ENCODE measurements around the gene LNX1.
A peak's percentile ranks its signal among the peaks of the same experiment; 100 is the strongest.

The LNX1 gene

GRCh38 chr4:53431052-53431451 lies 160.2 kb downstream of the LNX1 start:
- peak; percentile 31; the same call in 1 of the 2 replicates for TF ChIP-seq POLR2AphosphoS5 (IDR thresholded peaks at IDR 0.05; ENCODE audit: low read depth)
- TF ChIP-seq GABPA (IDR thresholded peaks at IDR 0.05; ENCODE audit: low read depth): no peak
- peak in 1 of 2 experiments; percentile 10 for DNase-seq (ENCODE audit: low read depth in 1 of 2, low spot score in 1 of 2)
- Histone ChIP-seq H3K27ac (replicated peaks) (no peak overlapping the region), H3K4me3 (replicated peaks; ENCODE audit: insufficient read depth, low read length) (no peak overlapping the region), H3K27me3 (ENCODE audit: insufficient read depth, poor library complexity, severe bottlenecking) (no peaks in the 10 kb centered on the region)

DNA sequence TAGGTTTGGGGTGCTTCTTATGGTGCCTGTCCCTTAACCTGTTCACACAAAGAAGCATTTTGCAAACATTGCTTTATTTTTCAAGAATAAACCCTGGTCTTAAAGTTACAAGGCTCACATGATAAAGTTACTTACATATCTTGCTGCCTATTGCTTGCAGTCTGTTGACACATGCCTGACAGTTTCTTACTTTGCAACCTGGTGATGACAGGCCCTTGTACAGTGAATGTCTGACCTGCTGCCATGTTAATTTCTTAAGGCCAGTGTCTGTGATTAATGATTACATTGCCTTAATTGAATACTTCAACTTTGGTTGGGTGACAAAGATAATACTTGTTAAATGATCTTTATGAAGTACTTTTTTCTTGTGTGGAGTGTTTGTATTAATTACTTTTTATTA lies 163.9 kb downstream of the LNX1 start:
- no peak overlapping the region for H3K4me3 ChIP-seq (replicated peaks; ENCODE audit: insufficient read depth, low read length)
- H3K27me3 ChIP-seq (ENCODE audit: insufficient read depth, poor library complexity, severe bottlenecking): no peaks in the 10 kb centered on the region
- TF ChIP-seq SPI1 (IDR thresholded peaks at IDR 0.05; ENCODE audit: borderline replicate concordance, low read depth): no peak
- TF ChIP-seq POLR2AphosphoS5 (IDR thresholded peaks at IDR 0.05; ENCODE audit: low read depth): no peak
- TF ChIP-seq, protein P1, sequence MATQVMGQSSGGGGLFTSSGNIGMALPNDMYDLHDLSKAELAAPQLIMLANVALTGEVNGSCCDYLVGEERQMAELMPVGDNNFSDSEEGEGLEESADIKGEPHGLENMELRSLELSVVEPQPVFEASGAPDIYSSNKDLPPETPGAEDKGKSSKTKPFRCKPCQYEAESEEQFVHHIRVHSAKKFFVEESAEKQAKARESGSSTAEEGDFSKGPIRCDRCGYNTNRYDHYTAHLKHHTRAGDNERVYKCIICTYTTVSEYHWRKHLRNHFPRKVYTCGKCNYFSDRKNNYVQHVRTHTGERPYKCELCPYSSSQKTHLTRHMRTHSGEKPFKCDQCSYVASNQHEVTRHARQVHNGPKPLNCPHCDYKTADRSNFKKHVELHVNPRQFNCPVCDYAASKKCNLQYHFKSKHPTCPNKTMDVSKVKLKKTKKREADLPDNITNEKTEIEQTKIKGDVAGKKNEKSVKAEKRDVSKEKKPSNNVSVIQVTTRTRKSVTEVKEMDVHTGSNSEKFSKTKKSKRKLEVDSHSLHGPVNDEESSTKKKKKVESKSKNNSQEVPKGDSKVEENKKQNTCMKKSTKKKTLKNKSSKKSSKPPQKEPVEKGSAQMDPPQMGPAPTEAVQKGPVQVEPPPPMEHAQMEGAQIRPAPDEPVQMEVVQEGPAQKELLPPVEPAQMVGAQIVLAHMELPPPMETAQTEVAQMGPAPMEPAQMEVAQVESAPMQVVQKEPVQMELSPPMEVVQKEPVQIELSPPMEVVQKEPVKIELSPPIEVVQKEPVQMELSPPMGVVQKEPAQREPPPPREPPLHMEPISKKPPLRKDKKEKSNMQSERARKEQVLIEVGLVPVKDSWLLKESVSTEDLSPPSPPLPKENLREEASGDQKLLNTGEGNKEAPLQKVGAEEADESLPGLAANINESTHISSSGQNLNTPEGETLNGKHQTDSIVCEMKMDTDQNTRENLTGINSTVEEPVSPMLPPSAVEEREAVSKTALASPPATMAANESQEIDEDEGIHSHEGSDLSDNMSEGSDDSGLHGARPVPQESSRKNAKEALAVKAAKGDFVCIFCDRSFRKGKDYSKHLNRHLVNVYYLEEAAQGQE (IDR thresholded peaks at IDR 0.05; ENCODE audit: insufficient replicate concordance, low read depth): no peak
- TF ChIP-seq, protein P2, sequence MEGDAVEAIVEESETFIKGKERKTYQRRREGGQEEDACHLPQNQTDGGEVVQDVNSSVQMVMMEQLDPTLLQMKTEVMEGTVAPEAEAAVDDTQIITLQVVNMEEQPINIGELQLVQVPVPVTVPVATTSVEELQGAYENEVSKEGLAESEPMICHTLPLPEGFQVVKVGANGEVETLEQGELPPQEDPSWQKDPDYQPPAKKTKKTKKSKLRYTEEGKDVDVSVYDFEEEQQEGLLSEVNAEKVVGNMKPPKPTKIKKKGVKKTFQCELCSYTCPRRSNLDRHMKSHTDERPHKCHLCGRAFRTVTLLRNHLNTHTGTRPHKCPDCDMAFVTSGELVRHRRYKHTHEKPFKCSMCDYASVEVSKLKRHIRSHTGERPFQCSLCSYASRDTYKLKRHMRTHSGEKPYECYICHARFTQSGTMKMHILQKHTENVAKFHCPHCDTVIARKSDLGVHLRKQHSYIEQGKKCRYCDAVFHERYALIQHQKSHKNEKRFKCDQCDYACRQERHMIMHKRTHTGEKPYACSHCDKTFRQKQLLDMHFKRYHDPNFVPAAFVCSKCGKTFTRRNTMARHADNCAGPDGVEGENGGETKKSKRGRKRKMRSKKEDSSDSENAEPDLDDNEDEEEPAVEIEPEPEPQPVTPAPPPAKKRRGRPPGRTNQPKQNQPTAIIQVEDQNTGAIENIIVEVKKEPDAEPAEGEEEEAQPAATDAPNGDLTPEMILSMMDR (IDR thresholded peaks at IDR 0.05; ENCODE audit: insufficient read depth, low read length): no peak
- no peak for TF ChIP-seq GABPA (IDR thresholded peaks at IDR 0.05; ENCODE audit: low read depth)
- H3K27ac ChIP-seq (replicated peaks): no peak overlapping the region
- DNase-seq (ENCODE audit: low read depth in 1 of 2, low spot score in 1 of 2): no peak

DNA sequence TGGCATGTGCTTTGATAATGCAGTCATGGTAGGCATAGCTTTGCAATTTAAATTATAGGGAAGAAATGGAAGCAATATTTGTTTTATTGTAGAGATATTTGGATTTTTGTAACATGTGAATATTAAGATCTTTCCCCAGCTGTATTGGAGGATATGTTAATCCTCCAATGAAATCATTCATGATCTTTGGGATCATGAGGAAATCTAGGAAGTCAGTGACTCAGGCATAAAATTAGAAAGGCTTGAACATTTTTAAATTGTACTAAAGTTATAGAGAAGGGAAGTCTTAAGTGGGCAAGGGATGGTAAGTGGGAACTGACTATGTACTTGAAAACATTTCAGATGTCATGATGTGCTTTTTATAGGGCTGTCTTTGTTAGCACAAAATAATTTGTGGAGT lies 167.0 kb downstream of the LNX1 start:
- no peaks in the 10 kb centered on the region for H3K27me3 ChIP-seq (ENCODE audit: insufficient read depth, poor library complexity, severe bottlenecking)
- no peak for DNase-seq (ENCODE audit: low read depth in 1 of 2, low spot score in 1 of 2)
- H3K27ac ChIP-seq (replicated peaks): no peak overlapping the region
- TF ChIP-seq, protein P1 (IDR thresholded peaks at IDR 0.05; ENCODE audit: insufficient replicate concordance, low read depth): no peak
- no peak for TF ChIP-seq GABPA (IDR thresholded peaks at IDR 0.05; ENCODE audit: low read depth)
- TF ChIP-seq SPI1 (IDR thresholded peaks at IDR 0.05; ENCODE audit: borderline replicate concordance, low read depth): no peak
- TF ChIP-seq, protein P2 (IDR thresholded peaks at IDR 0.05; ENCODE audit: insufficient read depth, low read length): no peak
- no peak for TF ChIP-seq POLR2AphosphoS5 (IDR thresholded peaks at IDR 0.05; ENCODE audit: low read depth)
- H3K4me3 ChIP-seq (replicated peaks; ENCODE audit: insufficient read depth, low read length): no peak overlapping the region

DNA sequence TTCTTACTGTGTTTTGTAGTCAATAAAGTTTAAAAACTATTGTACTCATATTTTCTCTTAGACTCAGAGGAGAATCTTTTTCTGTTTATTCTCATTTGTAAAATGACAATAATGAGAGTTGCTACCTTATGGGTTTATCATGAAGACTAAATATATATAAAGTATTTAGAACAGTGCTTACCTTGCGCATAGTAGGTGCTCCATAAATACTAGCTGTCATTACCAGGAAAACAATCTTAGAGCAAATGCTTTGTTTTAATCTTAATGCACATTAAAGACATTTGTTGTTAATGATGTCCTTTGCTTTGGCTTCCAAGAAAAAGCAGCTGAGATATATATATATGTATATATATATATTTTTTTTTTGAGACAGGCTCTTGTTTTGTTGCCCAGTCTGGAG lies 168.9 kb downstream of the LNX1 start:
- TF ChIP-seq POLR2AphosphoS5 (IDR thresholded peaks at IDR 0.05; ENCODE audit: low read depth): no peak
- no peak for TF ChIP-seq SPI1 (IDR thresholded peaks at IDR 0.05; ENCODE audit: borderline replicate concordance, low read depth)
- no peak for TF ChIP-seq GABPA (IDR thresholded peaks at IDR 0.05; ENCODE audit: low read depth)
- TF ChIP-seq, protein P1 (IDR thresholded peaks at IDR 0.05; ENCODE audit: insufficient replicate concordance, low read depth): no peak
- TF ChIP-seq, protein P2 (IDR thresholded peaks at IDR 0.05; ENCODE audit: insufficient read depth, low read length): no peak
- Histone ChIP-seq H3K4me3 (replicated peaks; ENCODE audit: insufficient read depth, low read length) (no peak overlapping the region), H3K27ac (replicated peaks) (no peak overlapping the region), H3K27me3 (ENCODE audit: insufficient read depth, poor library complexity, severe bottlenecking) (no peaks in the 10 kb centered on the region)
- DNase-seq (ENCODE audit: low read depth in 1 of 2, low spot score in 1 of 2): no peak

All from HL-60 (cell line).